Measurements from ENCODE around the gene MORC2.

Gene MORC2

DNA sequence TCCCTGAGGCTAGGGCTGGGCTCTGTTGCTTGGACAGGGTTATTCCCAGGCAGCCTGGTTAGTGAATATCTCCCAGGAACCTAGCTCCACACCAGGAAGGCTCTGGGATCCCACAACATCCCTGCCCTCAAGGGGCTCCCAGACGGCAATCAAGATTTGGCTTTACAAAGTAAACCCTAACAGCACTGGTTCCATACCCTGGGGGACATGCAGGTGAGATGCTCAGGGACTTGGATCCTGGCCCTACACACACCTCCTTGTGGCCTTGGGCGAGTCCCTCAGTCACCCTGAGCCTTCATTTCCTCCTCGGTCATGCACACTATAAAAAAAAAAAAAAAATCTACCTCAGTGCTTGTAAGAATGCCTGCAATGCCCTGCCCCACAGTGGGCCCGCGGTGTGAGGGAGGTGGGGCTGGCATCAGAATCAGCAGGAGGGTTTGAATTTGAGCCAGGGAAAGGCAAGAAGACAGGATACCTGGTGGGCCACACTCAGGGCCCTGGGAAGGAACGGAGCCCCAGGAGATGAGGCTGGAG, 86.3 kb downstream of the MORC2 start:
- H3K9ac ChIP-seq (ENCODE audit: low read depth, low read length) = no peak overlapping the region
- H3K4me3 ChIP-seq (ENCODE audit: low read depth in 1 of 2, low read length in 2 of 2) = no peak overlapping the region
- no peak overlapping the region for H3K4me2 ChIP-seq (ENCODE audit: insufficient read depth, low read length)
- no peaks in the 10 kb centered on the region for H3K27me3 ChIP-seq (ENCODE audit: insufficient read depth, low read length, poor library complexity)
- TF ChIP-seq EZH2 (IDR thresholded peaks at IDR 0.05; ENCODE audit: borderline replicate concordance, low read depth, low read length, severe bottlenecking) = no peak
- TF ChIP-seq, protein P1, sequence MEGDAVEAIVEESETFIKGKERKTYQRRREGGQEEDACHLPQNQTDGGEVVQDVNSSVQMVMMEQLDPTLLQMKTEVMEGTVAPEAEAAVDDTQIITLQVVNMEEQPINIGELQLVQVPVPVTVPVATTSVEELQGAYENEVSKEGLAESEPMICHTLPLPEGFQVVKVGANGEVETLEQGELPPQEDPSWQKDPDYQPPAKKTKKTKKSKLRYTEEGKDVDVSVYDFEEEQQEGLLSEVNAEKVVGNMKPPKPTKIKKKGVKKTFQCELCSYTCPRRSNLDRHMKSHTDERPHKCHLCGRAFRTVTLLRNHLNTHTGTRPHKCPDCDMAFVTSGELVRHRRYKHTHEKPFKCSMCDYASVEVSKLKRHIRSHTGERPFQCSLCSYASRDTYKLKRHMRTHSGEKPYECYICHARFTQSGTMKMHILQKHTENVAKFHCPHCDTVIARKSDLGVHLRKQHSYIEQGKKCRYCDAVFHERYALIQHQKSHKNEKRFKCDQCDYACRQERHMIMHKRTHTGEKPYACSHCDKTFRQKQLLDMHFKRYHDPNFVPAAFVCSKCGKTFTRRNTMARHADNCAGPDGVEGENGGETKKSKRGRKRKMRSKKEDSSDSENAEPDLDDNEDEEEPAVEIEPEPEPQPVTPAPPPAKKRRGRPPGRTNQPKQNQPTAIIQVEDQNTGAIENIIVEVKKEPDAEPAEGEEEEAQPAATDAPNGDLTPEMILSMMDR (IDR thresholded peaks at IDR 0.05; ENCODE audit: borderline replicate concordance, extremely low read depth, low read length, poor library complexity, severe bottlenecking) = no peak
- 0 out of 2 replicates have a peak, but pooled peaks cover 3% of the 10 kb centered on the region for H4K20me1 ChIP-seq (ENCODE audit: insufficient read depth, low read length)
- H3K9me3 ChIP-seq (ENCODE audit: insufficient read depth, low read length, severe bottlenecking) = no peaks in the 10 kb centered on the region
- no peaks in the 10 kb centered on the region for H3K79me2 ChIP-seq (ENCODE audit: insufficient read depth, low read length)
- H3K36me3 ChIP-seq (ENCODE audit: insufficient read depth, low read length) = no peaks in the 10 kb centered on the region
- no peak overlapping the region for H2AFZ ChIP-seq (ENCODE audit: low read depth, low read length)
- ATAC-seq (ENCODE audit: insufficient read depth, low read depth) (no peak), DNase-seq (no peak)
- H3K27ac ChIP-seq (ENCODE audit: low read length) = no peak overlapping the region
- H3K4me1 ChIP-seq (ENCODE audit: insufficient read depth, low read length) = no peaks in the 10 kb centered on the region

DNA sequence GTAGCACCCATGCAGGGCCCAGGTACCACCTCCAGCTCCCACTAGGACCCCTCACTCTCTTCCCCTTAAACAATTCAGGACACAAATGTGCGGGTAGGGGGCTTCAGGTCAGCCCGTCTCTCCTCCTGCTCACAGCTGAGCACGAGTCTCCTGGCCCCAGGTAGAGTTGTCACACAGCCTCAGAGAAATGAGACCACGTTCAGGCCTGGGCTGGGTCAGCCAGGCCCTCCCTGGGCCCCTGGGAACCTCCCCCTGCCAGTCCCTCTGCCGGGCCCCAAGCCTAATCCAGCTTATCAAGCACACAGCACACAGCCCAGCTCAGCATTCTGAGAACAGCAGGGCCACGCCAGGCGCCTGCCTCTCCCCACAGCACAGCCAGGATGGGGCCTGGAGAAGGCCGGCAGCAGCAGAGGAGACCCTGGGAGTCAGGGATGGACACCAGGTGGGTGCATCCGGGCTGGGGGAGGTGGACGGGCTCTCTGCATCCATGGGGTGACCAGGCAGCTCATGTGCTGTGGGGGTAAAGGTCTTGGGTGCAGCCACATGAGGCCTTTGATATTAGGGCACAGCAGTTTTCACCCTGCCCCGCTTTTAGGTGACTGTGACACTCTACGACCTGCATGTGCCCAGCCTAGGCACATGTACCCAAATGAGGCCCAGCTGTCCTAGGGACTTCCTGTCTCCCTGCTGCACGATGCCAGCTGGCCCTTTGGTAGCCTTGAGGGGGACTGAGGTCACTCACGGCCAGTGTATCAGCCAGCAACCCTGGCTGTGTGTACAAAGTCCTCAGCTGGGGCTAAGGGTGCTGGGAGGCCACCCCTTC, 87.0 kb downstream of the MORC2 start:
- Histone ChIP-seq H3K4me1 (ENCODE audit: insufficient read depth, low read length) (no peaks in the 10 kb centered on the region), H3K4me2 (ENCODE audit: insufficient read depth, low read length) (no peak overlapping the region)
- no peak for DNase-seq

DNA sequence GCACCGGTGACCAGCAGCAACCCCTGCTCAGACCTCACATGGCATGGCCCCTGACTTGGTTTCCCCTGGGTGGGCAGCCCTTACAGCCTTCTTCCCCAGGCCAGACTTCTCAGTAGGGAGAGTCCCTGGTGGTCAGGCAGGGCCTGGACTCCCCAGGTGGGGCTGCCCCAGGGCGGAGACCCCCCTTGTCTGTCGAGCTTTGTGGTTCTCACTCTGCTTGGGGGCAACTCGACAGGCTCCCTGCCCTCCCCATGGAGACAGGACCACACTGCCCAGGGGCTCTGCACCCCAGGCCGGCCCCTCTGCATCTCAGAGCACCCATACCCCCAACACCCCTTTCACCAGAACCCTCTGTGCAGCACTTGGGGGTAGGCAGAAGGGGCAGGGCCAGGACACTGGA, 87.7 kb downstream of the MORC2 start:
- H3K9me3 ChIP-seq (ENCODE audit: insufficient read depth, low read length, severe bottlenecking) = no peaks in the 10 kb centered on the region
- no peak overlapping the region for H3K9ac ChIP-seq (ENCODE audit: low read depth, low read length)
- H3K4me2 ChIP-seq (ENCODE audit: insufficient read depth, low read length) = no peak overlapping the region
- no peak for ATAC-seq (ENCODE audit: insufficient read depth, low read depth)
- no peak for DNase-seq
- peaks cover 3% of the 10 kb centered on the region; the same call in 1 of the 2 replicates for H4K20me1 ChIP-seq (ENCODE audit: insufficient read depth, low read length)
- H3K27me3 ChIP-seq (ENCODE audit: insufficient read depth, low read length, poor library complexity) = no peaks in the 10 kb centered on the region
- no peak overlapping the region for H3K4me3 ChIP-seq (ENCODE audit: low read depth in 1 of 2, low read length in 2 of 2)
- no peaks in the 10 kb centered on the region for H3K79me2 ChIP-seq (ENCODE audit: insufficient read depth, low read length)
- H3K4me1 ChIP-seq (ENCODE audit: insufficient read depth, low read length) = no peaks in the 10 kb centered on the region
- H3K36me3 ChIP-seq (ENCODE audit: insufficient read depth, low read length) = no peaks in the 10 kb centered on the region
- TF ChIP-seq, protein P1 (IDR thresholded peaks at IDR 0.05; ENCODE audit: borderline replicate concordance, extremely low read depth, low read length, poor library complexity, severe bottlenecking) = no peak
- TF ChIP-seq EZH2 (IDR thresholded peaks at IDR 0.05; ENCODE audit: borderline replicate concordance, low read depth, low read length, severe bottlenecking) = no peak
- H3K27ac ChIP-seq (ENCODE audit: low read length) = no peak overlapping the region
- H2AFZ ChIP-seq (ENCODE audit: low read depth, low read length) = no peak overlapping the region

More for the DNA sequence above, 87.0 kb downstream of the MORC2 start:
- H3K4me3 ChIP-seq (ENCODE audit: low read depth in 1 of 2, low read length in 2 of 2) = no peak overlapping the region
- ATAC-seq (ENCODE audit: insufficient read depth, low read depth) = no peak
- H3K9me3 ChIP-seq (ENCODE audit: insufficient read depth, low read length, severe bottlenecking) = no peaks in the 10 kb centered on the region
- peaks cover 3% of the 10 kb centered on the region; the same call in 1 of the 2 replicates for H4K20me1 ChIP-seq (ENCODE audit: insufficient read depth, low read length)
- no peak overlapping the region for H3K27ac ChIP-seq (ENCODE audit: low read length)
- H3K27me3 ChIP-seq (ENCODE audit: insufficient read depth, low read length, poor library complexity) = no peaks in the 10 kb centered on the region
- no peaks in the 10 kb centered on the region for H3K36me3 ChIP-seq (ENCODE audit: insufficient read depth, low read length)
- no peak overlapping the region for H3K9ac ChIP-seq (ENCODE audit: low read depth, low read length)
- TF ChIP-seq, protein P1 (IDR thresholded peaks at IDR 0.05; ENCODE audit: borderline replicate concordance, extremely low read depth, low read length, poor library complexity, severe bottlenecking) = no peak
- TF ChIP-seq EZH2 (IDR thresholded peaks at IDR 0.05; ENCODE audit: borderline replicate concordance, low read depth, low read length, severe bottlenecking) = no peak
- H3K79me2 ChIP-seq (ENCODE audit: insufficient read depth, low read length) = no peaks in the 10 kb centered on the region
- H2AFZ ChIP-seq (ENCODE audit: low read depth, low read length) = no peak overlapping the region

Data from DND-41 (cell line).